ENCODE results near the gene KIFC3.
"Not testable (repeated sequence)": the region's sequence is repeated elsewhere in the genome, so short reads cannot be mapped to it uniquely, and the experiment has no call there.

Gene KIFC3

GRCh38 chr16:57815987-57816745 is 13.9 kb upstream of the KIFC3 start:
- Mint-ChIP-seq H3K27ac (peak overlapping the region; percentile 36), H3K27me3 (ENCODE audit: low read depth) (peaks cover 20% of the 10 kb centered on the region), H3K36me3 (ENCODE audit: low read depth) (no peaks in the 10 kb centered on the region), H3K9me3 (no peaks in the 10 kb centered on the region), H3K4me1 (ENCODE audit: low read depth) (peaks cover 18% of the 10 kb centered on the region), H3K4me3 (no peak overlapping the region)

DNA sequence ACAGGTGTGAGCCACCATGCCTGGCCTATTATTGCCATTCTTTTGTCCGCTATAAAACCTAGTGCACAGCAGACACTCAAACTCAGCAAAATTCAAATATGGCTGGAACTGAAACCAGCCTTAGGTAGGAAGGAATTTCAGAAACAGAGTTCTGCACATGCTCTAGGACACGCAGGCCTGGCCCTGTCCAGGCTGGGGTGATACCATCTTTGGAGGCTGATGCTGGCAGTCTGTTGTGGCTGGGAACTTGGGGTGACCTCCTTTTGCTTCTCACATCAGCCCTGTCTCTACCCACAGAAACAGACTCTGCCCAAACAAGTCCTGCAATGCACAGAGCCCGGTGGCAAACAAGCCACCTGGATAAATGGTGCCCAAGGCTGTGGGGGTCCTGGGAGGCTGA is 12.6 kb upstream of the KIFC3 start:
- H3K4me3 Mint-ChIP-seq: no peak overlapping the region
- H3K27ac Mint-ChIP-seq: no peak overlapping the region
- peaks cover 4% of the 10 kb centered on the region for H3K36me3 Mint-ChIP-seq (ENCODE audit: low read depth)
- H3K9me3 Mint-ChIP-seq: no peaks in the 10 kb centered on the region
- peaks cover 30% of the 10 kb centered on the region for H3K4me1 Mint-ChIP-seq (ENCODE audit: low read depth)
- peaks cover 16% of the 10 kb centered on the region for H3K27me3 Mint-ChIP-seq (ENCODE audit: low read depth)

DNA sequence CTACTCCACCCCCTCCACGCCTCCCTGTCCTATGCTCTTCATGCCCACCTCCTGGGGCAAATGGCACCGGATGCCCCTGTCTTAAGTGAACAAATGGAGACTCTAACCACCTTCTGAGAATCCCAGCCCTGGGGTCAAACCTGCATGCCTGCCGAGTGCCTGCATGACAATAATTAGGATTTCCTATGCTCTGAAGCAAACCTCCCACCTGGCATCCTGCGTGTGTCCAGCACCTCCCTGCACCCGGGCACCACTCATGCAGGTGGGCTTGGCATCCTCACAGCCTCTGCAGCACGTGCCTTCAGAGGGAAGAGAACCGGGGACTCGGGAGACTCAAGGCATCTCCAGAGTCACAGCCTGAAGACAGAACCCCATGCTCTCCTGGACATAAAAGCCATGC is 11.2 kb upstream of the KIFC3 start:
- H3K9me3 Mint-ChIP-seq: no peaks in the 10 kb centered on the region
- no peak overlapping the region for H3K4me3 Mint-ChIP-seq
- peaks cover 40% of the 10 kb centered on the region for H3K4me1 Mint-ChIP-seq (ENCODE audit: low read depth)
- no peak overlapping the region for H3K27ac Mint-ChIP-seq
- peaks cover 4% of the 10 kb centered on the region for H3K36me3 Mint-ChIP-seq (ENCODE audit: low read depth)
- H3K27me3 Mint-ChIP-seq (ENCODE audit: low read depth): peaks cover 18% of the 10 kb centered on the region

DNA sequence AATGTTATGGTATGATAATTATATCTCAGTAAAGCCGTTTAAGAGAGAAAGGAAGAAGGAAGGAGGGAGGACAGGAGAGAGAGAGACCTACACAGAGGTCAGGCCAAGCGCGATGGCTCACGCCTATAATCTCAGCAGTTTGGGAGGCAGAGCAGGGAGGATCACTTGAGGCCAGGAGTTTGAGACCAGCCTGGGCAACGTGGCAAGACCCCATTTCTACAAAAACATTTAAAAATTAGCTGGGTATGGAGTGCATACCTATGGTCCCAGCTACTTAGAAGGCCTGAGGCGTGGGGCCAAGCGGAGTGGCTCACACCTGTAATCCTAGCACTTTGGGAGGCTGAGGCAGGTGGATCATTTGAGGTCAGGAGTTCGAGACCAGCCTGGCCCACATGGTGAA is 9.0 kb upstream of the KIFC3 start:
- Mint-ChIP-seq H3K4me1 (ENCODE audit: low read depth) (peaks cover 40% of the 10 kb centered on the region), H3K27ac (peak overlapping the region; percentile 90), H3K27me3 (ENCODE audit: low read depth) (peaks cover 35% of the 10 kb centered on the region)
- not testable (repeated sequence) for H3K9me3 Mint-ChIP-seq; H3K4me3 Mint-ChIP-seq; H3K36me3 Mint-ChIP-seq (ENCODE audit: low read depth)

DNA sequence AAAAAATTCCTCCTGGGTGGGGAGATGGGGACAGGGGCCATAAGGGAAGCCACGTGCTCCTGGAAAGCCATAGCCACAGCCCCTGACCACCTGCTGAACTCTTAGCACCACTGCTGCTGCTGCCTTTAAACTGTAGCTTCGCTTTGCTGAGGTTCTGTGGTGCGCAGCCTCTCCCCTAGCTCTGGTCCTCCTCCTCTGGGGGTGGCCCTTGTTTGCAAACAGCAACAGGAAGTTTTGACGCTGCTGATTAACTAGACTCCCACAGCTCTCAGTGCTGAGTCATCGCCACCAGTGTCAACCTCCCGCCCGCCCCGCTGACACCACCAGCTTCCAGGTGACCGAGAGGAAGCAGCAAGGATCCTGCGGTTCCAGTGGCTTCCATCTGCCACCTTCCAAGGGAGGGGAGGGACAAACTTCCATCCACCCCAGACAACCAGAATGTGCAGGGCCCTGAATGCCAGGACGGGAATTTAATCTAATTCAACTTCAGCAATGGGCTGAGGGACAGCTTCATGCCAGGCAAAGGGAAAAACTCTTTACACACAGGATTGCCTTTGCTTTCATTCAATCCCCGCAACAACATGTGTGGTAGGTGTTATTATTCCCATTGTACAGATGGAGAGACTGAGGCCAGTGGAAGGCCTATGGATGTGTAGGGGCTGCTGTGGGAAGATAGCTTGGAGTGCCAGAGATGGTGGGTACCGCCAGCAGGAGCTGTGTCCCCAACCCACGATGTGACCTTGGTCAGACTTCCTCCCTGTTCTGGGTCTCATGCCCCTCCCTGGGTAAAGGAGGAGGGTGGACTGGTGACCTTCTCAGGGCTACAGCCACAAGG is 8.1 kb upstream of the KIFC3 start:
- Mint-ChIP-seq H3K4me1 (ENCODE audit: low read depth) (peaks cover 32% of the 10 kb centered on the region), H3K36me3 (ENCODE audit: low read depth) (peaks cover 4% of the 10 kb centered on the region), H3K27me3 (ENCODE audit: low read depth) (peaks cover 41% of the 10 kb centered on the region), H3K4me3 (peak overlapping the region; percentile 72), H3K9me3 (no peaks in the 10 kb centered on the region), H3K27ac (peak overlapping the region; percentile 90)

GRCh38 chr16:57809276-57810196 is 7.2 kb upstream of the KIFC3 start:
- H3K4me1 Mint-ChIP-seq (ENCODE audit: low read depth): peaks cover 32% of the 10 kb centered on the region
- peaks cover 40% of the 10 kb centered on the region for H3K27me3 Mint-ChIP-seq (ENCODE audit: low read depth)
- H3K36me3 Mint-ChIP-seq (ENCODE audit: low read depth): peaks cover 4% of the 10 kb centered on the region
- H3K27ac Mint-ChIP-seq: peak overlapping the region; percentile 90
- H3K4me3 Mint-ChIP-seq: peak overlapping the region; percentile 72
- no peaks in the 10 kb centered on the region for H3K9me3 Mint-ChIP-seq

GRCh38 chr16:57808589-57809228 is 6.4 kb upstream of the KIFC3 start:
- H3K4me1 Mint-ChIP-seq (ENCODE audit: low read depth): peaks cover 29% of the 10 kb centered on the region
- H3K9me3 Mint-ChIP-seq: no peaks in the 10 kb centered on the region
- peak overlapping the region; percentile 65 for H3K27ac Mint-ChIP-seq
- H3K27me3 Mint-ChIP-seq (ENCODE audit: low read depth): peaks cover 40% of the 10 kb centered on the region
- H3K4me3 Mint-ChIP-seq: peak overlapping the region; percentile 68
- peaks cover 4% of the 10 kb centered on the region for H3K36me3 Mint-ChIP-seq (ENCODE audit: low read depth)

GRCh38 chr16:57807968-57808528 is 5.8 kb upstream of the KIFC3 start:
- peak overlapping the region; percentile 68 for H3K4me3 Mint-ChIP-seq
- no peaks in the 10 kb centered on the region for H3K9me3 Mint-ChIP-seq
- H3K27ac Mint-ChIP-seq: peak overlapping the region; percentile 65
- H3K36me3 Mint-ChIP-seq (ENCODE audit: low read depth): peaks cover 4% of the 10 kb centered on the region
- H3K4me1 Mint-ChIP-seq (ENCODE audit: low read depth): peaks cover 29% of the 10 kb centered on the region
- H3K27me3 Mint-ChIP-seq (ENCODE audit: low read depth): peaks cover 43% of the 10 kb centered on the region

- peaks cover 50% of the 10 kb centered on the region for H3K27me3 Mint-ChIP-seq (ENCODE audit: low read depth)
- peaks cover 35% of the 10 kb centered on the region for H3K4me1 Mint-ChIP-seq (ENCODE audit: low read depth)
- H3K4me3 Mint-ChIP-seq: no peak overlapping the region
These were observed 5.1 kb upstream of the KIFC3 start for GRCh38 chr16:57807252-57807967.

DNA sequence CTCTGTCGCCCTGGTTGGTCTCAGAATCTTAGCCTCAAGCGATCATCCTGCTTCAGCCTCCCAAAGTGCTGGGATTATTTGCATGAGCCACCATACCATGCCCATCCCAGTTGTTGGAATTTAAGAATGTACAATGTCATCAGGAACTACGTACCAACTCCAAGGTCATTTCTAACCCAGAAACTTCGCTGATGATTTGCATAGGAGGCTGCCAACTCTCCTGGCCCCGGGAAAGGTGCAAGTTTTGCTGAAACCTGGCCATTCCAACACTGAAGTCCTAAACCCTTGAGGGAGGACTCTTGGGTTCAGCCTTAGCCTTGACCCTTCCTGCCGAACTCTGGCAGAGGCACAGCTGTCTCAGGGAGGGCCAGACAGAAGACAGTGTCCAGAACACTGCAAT is 2.9 kb upstream of the KIFC3 start:
- H3K36me3 Mint-ChIP-seq (ENCODE audit: low read depth): peaks cover 6% of the 10 kb centered on the region
- peaks cover 62% of the 10 kb centered on the region for H3K27me3 Mint-ChIP-seq (ENCODE audit: low read depth)
- H3K4me3 Mint-ChIP-seq: no peak overlapping the region
- H3K27ac Mint-ChIP-seq: no peak overlapping the region
- H3K9me3 Mint-ChIP-seq: no peaks in the 10 kb centered on the region
- peaks cover 27% of the 10 kb centered on the region for H3K4me1 Mint-ChIP-seq (ENCODE audit: low read depth)

More at GRCh38 chr16:57807252-57807967, 5.1 kb upstream of the KIFC3 start:
- no peaks in the 10 kb centered on the region for H3K9me3 Mint-ChIP-seq
- no peak overlapping the region for H3K27ac Mint-ChIP-seq
- H3K36me3 Mint-ChIP-seq (ENCODE audit: low read depth): peaks cover 9% of the 10 kb centered on the region

DNA sequence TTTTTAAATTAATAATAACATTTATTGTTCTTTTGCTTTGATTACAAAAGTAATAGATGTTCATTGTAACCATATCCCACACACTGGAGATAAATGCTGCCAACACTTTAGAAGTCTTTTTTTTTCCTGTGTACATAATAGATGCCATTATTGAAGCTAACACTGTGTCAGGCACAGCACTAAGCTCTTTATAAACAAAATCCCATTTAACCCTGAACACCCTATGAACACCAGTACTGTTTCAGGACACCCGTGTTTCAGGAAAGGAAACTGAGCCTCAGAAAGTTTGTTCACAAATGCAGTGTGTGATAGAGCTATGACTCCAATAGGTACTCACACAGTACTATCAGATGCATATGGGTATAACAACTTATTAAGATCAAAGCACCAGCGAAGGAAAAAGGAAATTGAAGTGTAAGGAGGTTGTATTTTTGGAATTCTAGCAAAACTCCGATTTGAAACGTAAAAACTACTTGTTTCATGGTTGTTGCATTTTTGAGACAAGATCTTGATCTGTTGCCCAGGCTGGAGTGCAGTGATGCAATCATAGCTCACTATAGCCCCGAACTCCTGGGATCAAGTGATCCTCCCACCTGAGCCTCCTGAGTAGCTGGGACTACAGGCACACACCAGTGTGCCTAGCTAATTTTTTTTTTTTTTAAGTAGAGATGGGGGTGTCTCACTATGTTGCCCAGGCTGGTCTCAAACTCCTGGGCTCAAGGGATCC is 2.0 kb upstream of the KIFC3 start:
- H3K27me3 Mint-ChIP-seq (ENCODE audit: low read depth): peaks cover 71% of the 10 kb centered on the region
- H3K9me3 Mint-ChIP-seq: no peaks in the 10 kb centered on the region
- H3K36me3 Mint-ChIP-seq (ENCODE audit: low read depth): peaks cover 6% of the 10 kb centered on the region
- H3K4me1 Mint-ChIP-seq (ENCODE audit: low read depth): peaks cover 25% of the 10 kb centered on the region
- H3K27ac Mint-ChIP-seq: no peak overlapping the region
- no peak overlapping the region for H3K4me3 Mint-ChIP-seq

DNA sequence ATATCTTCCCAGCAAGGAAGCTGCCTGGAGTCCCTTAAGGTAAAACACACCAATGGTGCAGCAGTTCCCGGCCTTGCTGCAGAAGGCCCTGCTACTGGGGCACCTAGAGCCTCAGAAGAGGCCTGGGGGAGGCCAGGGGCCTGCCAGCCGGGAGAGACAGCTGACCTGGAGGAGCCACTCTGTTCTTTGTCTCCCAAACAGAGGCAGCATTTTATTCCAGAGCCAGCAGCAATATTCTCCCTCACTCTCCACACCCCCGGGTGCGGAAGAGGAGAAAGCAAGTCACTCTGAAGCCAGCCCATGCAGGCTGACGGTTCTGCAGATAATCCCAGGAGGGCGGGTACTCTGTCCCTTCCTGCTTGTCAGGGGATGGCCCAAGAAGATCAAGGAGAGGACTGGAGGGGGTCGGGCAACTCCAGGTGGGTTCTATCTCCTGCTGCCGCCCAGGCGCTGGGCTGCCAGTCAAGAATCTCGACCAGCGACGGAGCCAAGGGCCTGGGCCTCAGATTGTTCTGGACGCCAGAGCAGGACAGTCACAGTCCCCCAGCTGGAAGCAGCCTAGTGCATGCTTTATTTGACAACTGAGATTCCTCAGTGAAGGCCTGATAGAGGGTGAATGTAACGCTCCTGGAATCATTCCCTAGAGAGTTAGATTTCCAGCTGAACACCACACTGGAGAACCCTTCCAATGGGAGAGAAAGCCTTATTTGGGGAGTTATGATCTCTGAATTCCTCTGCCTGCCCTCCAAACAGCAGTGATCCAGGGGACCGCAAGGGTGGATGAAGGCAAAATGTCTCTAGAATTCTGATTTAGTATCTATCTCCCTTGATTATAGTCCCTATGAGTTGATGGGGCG is 1.1 kb upstream of the KIFC3 start:
- Mint-ChIP-seq H3K9me3 (no peaks in the 10 kb centered on the region), H3K36me3 (ENCODE audit: low read depth) (peaks cover 6% of the 10 kb centered on the region), H3K27me3 (ENCODE audit: low read depth) (peaks cover 74% of the 10 kb centered on the region), H3K4me1 (ENCODE audit: low read depth) (peaks cover 26% of the 10 kb centered on the region), H3K27ac (no peak overlapping the region), H3K4me3 (peak overlapping the region; percentile 89)
